GM23338 (cell line): Measurements from ENCODE around the gene PXYLP1. TPM values are rescaled to one million over a fixed set of nuclear protein-coding genes. Genes with fewer than 3 reads are reported as not detected.

Experiments used
- ATAC-seq: fragments of 200-7000 bp; cut with Tn5 transposase; 3 replicates; pipeline ENCODE4 v1.9.1; 2020
- DNase-seq: peaks from one replicate; pipeline ENCODE4 v3.0.0-alpha.2; 2015; ENCODE audit warnings: low spot score
- H2AFZ ChIP-seq: fragments of 200-600 bp; sonication (generic); 2 replicates; pipeline ENCODE4 v1.8.0; 2016; ENCODE audit warnings: antibody characterized with exemption, mild to moderate bottlenecking, moderate library complexity
- H3F3A ChIP-seq: fragments of 200-600 bp; sonication (generic); replicated peaks from 2 replicates; pipeline ENCODE4 v1.8.0; 2017; ENCODE audit warnings: antibody characterized with exemption, mixed run types, low read depth
- H3K27ac ChIP-seq: fragments of 200-600 bp; sonication (generic); 2 replicates; pipeline ENCODE4 v1.6.1; 2016; ENCODE audit warnings: low read depth
- H3K27me3 ChIP-seq: fragments of 200-600 bp; sonication (generic); 2 replicates; pipeline ENCODE4 v1.8.0; 2016; ENCODE audit warnings: mild to moderate bottlenecking, mixed run types, moderate library complexity; ENCODE audit not compliant: insufficient read depth
- H3K36me3 ChIP-seq: fragments of 200-600 bp; sonication (generic); 2 replicates; pipeline ENCODE4 v1.8.0; 2016; ENCODE audit warnings: mild to moderate bottlenecking; ENCODE audit not compliant: insufficient read depth
- H3K4me1 ChIP-seq: fragments of 200-600 bp; sonication (generic); 2 replicates; pipeline ENCODE4 v1.8.0; 2016; ENCODE audit warnings: mild to moderate bottlenecking, moderate library complexity; ENCODE audit not compliant: insufficient read depth
- H3K4me2 ChIP-seq: fragments of 200-600 bp; sonication (generic); 2 replicates; pipeline ENCODE4 v1.7.1; 2017; ENCODE audit warnings: mixed run types
- H3K4me3 ChIP-seq: fragments of 200-600 bp; sonication (generic); 2 replicates; pipeline ENCODE4 v1.6.1; 2016; ENCODE audit warnings: mixed run types
- H3K79me2 ChIP-seq: fragments of 200-600 bp; sonication (generic); replicated peaks from 2 replicates; pipeline ENCODE4 v1.8.0; 2017; ENCODE audit warnings: mild to moderate bottlenecking; ENCODE audit not compliant: insufficient read depth
- H3K9me2 ChIP-seq: fragments of 200-600 bp; sonication (generic); 2 replicates; pipeline ENCODE4 v1.8.0; 2017; ENCODE audit not compliant: insufficient read depth
- H4K20me1 ChIP-seq: fragments of 200-600 bp; sonication (generic); replicated peaks from 2 replicates; pipeline ENCODE4 v1.8.0; 2017; ENCODE audit warnings: mild to moderate bottlenecking; ENCODE audit not compliant: insufficient read depth
- H3K27ac Mint-ChIP-seq: 2 replicates; pipeline ENCODE4 v1.8.0; 2020; ENCODE audit warnings: inconsistent platforms, mild to moderate bottlenecking, moderate library complexity, mixed read lengths
- H3K27me3 Mint-ChIP-seq: 3 replicates; pipeline ENCODE4 v1.8.0; 2022; ENCODE audit warnings: low read depth, mild to moderate bottlenecking, moderate library complexity, mixed read lengths, inconsistent platforms; ENCODE audit not compliant: insufficient read depth, poor library complexity
- H3K36me3 Mint-ChIP-seq: 3 replicates; pipeline ENCODE4 v1.8.0; 2021; ENCODE audit warnings: low read depth, mild to moderate bottlenecking, inconsistent platforms, moderate library complexity, mixed read lengths
- H3K4me1 Mint-ChIP-seq: 3 replicates; pipeline ENCODE4 v1.8.0; 2020; ENCODE audit warnings: mild to moderate bottlenecking, inconsistent platforms, mixed read lengths
- H3K4me3 Mint-ChIP-seq: 3 replicates; pipeline ENCODE4 v1.8.0; 2021; ENCODE audit warnings: moderate library complexity, mild to moderate bottlenecking, inconsistent platforms, mixed read lengths
- H3K9me3 Mint-ChIP-seq: 3 replicates; pipeline ENCODE4 v1.8.0; 2020; ENCODE audit warnings: moderate library complexity, mild to moderate bottlenecking, inconsistent platforms, mixed read lengths
- CREB1 ChIP-seq: fragments of 250-450 bp; sonication (Bioruptor Pico); IDR thresholded peaks from 2 replicates; pipeline ENCODE4 v1.5.0; 2020; ENCODE audit warnings: low read depth, mild to moderate bottlenecking, moderate library complexity
- CTCF ChIP-seq, 2 experiments: fragments of 200-600 bp in 1 of 2; sonication (generic) in 1 of 2; conservative IDR thresholded peaks; 2 replicates each; pipeline versions ENCODE4 v1.5.1 to v1.6.1; 2016 to 2017; ENCODE audit warnings: antibody characterized with exemption in 2 of 2, low read depth in 2 of 2, mild to moderate bottlenecking in 2 of 2, moderate library complexity in 1 of 2
- EZH2 ChIP-seq: fragments of 200-600 bp; sonication (generic); IDR thresholded peaks from one replicate; pipeline ENCODE4 v1.8.0; 2017; ENCODE audit warnings: antibody characterized with exemption, mild to moderate bottlenecking, low read depth; ENCODE audit not compliant: unreplicated experiment
- EZH2phosphoT487 ChIP-seq: fragments of 200-600 bp; sonication (generic); IDR thresholded peaks from one replicate; pipeline ENCODE4 v1.8.1; 2018; ENCODE audit warnings: antibody characterized with exemption; ENCODE audit not compliant: unreplicated experiment
- JUNB ChIP-seq: IDR thresholded peaks from one replicate; pipeline ENCODE4 v1.6.1; 2016; ENCODE audit warnings: antibody characterized with exemption; ENCODE audit not compliant: unreplicated experiment
- POLR2AphosphoS5 ChIP-seq: IDR thresholded peaks from 2 replicates; pipeline ENCODE4 v1.6.1; 2016; ENCODE audit warnings: antibody characterized with exemption, low read depth
- STAT1 ChIP-seq: IDR thresholded peaks from one replicate; pipeline ENCODE4 v1.6.1; 2016; ENCODE audit warnings: antibody characterized with exemption; ENCODE audit not compliant: unreplicated experiment
- ZNF114 ChIP-seq: fragments of 250-450 bp; sonication (Bioruptor Pico); IDR thresholded peaks from 2 replicates; pipeline ENCODE4 v1.5.0; 2020; ENCODE audit warnings: mild to moderate bottlenecking, moderate library complexity
- ZNF331 ChIP-seq: fragments of 250-450 bp; sonication (Bioruptor Pico); IDR thresholded peaks from 2 replicates; pipeline ENCODE4 v1.5.0; 2020; ENCODE audit warnings: low read depth, mild to moderate bottlenecking, moderate library complexity
- polyA plus RNA-seq: library from polyadenylated mRNA; unstranded; fragments of >200 nt; fragmentation: Nextera tagmentation; extraction: Ambion mirVana; gene quantifications from 2 replicates; pipeline ENCODE4 v1.2.1, GENCODE V29; 2016
- total RNA-seq: library from RNA; depleted of rRNA; stranded (reverse); fragments of >200 nt; shearing (Covaris generic); gene quantifications from 2 replicates; pipeline ENCODE4 v1.2.3, GENCODE V29; 2014
- TF ChIP-seq, protein P1 (sequence below): IDR thresholded peaks from one replicate; pipeline ENCODE4 v1.6.1; 2018; ENCODE audit warnings: antibody characterized with exemption; ENCODE audit not compliant: unreplicated experiment

PXYLP1 gene
- total and polyA plus RNA-seq, 2 experiments from 2014 or later, result 8.9 to 20.1 TPM

DNA sequence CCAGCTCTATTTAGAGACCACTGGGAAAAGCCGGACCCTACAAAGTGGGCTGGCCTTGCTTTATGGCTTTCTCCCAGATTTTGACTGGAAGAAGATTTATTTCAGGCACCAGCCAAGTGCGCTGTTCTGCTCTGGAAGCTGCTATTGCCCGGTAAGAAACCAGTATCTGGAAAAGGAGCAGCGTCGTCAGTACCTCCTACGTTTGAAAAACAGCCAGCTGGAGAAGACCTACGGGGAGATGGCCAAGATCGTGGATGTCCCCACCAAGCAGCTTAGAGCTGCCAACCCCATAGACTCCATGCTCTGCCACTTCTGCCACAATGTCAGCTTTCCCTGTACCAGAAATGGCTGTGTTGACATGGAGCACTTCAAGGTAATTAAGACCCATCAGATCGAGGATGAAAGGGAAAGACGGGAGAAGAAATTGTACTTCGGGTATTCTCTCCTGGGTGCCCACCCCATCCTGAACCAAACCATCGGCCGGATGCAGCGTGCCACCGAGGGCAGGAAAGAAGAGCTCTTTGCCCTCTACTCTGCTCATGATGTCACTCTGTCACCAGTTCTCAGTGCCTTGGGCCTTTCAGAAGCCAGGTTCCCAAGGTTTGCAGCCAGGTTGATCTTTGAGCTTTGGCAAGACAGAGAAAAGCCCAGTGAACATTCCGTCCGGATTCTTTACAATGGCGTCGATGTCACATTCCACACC, 60.9 kb downstream of the PXYLP1 start:
- Mint-ChIP-seq H3K27ac (no peak overlapping the region), H3K4me3 (no peak overlapping the region), H3K27me3 (no peaks in the 10 kb centered on the region), H3K9me3 (peaks cover 2% of the 10 kb centered on the region; the same call in 1 of the 3 replicates), H3K36me3 (peaks cover 7% of the 10 kb centered on the region), H3K4me1 (no peaks in the 10 kb centered on the region)
- H3K36me3 ChIP-seq, result no peaks in the 10 kb centered on the region; the same call in 1 of the 2 replicates
- H3K4me1 ChIP-seq, result no peaks in the 10 kb centered on the region
- TF ChIP-seq JUNB (no peak), ZNF114 (no peak), STAT1 (no peak), CREB1 (no peak), POLR2AphosphoS5 (no peak), ZNF331 (CRISPR knock-in tag) (no peak), EZH2phosphoT487 (no peak), CTCF (conservative IDR thresholded peaks at IDR 0.05; ENCODE audit: low read depth in 2 of 2) (no peak)
- TF ChIP-seq, protein P1, sequence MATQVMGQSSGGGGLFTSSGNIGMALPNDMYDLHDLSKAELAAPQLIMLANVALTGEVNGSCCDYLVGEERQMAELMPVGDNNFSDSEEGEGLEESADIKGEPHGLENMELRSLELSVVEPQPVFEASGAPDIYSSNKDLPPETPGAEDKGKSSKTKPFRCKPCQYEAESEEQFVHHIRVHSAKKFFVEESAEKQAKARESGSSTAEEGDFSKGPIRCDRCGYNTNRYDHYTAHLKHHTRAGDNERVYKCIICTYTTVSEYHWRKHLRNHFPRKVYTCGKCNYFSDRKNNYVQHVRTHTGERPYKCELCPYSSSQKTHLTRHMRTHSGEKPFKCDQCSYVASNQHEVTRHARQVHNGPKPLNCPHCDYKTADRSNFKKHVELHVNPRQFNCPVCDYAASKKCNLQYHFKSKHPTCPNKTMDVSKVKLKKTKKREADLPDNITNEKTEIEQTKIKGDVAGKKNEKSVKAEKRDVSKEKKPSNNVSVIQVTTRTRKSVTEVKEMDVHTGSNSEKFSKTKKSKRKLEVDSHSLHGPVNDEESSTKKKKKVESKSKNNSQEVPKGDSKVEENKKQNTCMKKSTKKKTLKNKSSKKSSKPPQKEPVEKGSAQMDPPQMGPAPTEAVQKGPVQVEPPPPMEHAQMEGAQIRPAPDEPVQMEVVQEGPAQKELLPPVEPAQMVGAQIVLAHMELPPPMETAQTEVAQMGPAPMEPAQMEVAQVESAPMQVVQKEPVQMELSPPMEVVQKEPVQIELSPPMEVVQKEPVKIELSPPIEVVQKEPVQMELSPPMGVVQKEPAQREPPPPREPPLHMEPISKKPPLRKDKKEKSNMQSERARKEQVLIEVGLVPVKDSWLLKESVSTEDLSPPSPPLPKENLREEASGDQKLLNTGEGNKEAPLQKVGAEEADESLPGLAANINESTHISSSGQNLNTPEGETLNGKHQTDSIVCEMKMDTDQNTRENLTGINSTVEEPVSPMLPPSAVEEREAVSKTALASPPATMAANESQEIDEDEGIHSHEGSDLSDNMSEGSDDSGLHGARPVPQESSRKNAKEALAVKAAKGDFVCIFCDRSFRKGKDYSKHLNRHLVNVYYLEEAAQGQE, result no peak
- H3F3A ChIP-seq, result no peaks in the 10 kb centered on the region
- H3K27ac ChIP-seq, result no peak overlapping the region
- H4K20me1 ChIP-seq, result 0 out of 2 replicates have a peak, but pooled peaks cover 3% of the 10 kb centered on the region
- ATAC-seq (no peak), DNase-seq (no peak)
- no peaks in the 10 kb centered on the region for H3K27me3 ChIP-seq
- H3K4me3 ChIP-seq, result no peak overlapping the region
- H3K9me2 ChIP-seq, result no peaks in the 10 kb centered on the region
- H3K4me2 ChIP-seq, result no peak overlapping the region
- no peak overlapping the region for H2AFZ ChIP-seq
- H3K79me2 ChIP-seq, result no peaks in the 10 kb centered on the region

DNA sequence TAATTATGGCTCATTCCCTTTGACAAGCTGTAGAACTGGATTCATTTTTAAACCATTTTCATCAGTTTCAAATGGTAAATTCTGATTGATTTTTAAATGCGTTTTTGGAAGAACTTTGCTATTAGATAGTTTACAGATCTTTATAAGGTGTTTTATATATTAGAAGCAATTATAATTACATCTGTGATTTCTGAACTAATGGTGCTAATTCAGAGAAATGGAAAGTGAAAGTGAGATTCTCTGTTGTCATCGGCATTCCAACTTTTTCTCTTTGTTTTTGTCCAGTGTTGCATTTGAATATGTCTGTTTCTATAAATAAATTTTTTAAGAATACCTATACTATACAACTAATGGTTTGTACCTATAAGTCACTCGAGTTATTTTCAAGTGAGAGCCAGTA, 62.7 kb downstream of the PXYLP1 start:
- DNase-seq (no peak), ATAC-seq (no peak)
- no peaks in the 10 kb centered on the region for H3K4me1 Mint-ChIP-seq
- peaks cover 4% of the 10 kb centered on the region; the same call in 2 of the 3 replicates for H3K36me3 Mint-ChIP-seq
- Histone ChIP-seq H2AFZ (no peak overlapping the region), H3K27me3 (no peaks in the 10 kb centered on the region), H3K4me3 (no peak overlapping the region), H3K36me3 (no peaks in the 10 kb centered on the region), H3F3A (no peaks in the 10 kb centered on the region), H3K79me2 (no peaks in the 10 kb centered on the region), H3K4me2 (no peak overlapping the region), H3K9me2 (no peaks in the 10 kb centered on the region), H3K27ac (no peak overlapping the region), H3K4me1 (no peaks in the 10 kb centered on the region), H4K20me1 (no peaks in the 10 kb centered on the region)
- no peaks in the 10 kb centered on the region for H3K27me3 Mint-ChIP-seq
- no peak overlapping the region for H3K4me3 Mint-ChIP-seq
- H3K27ac Mint-ChIP-seq, result no peak overlapping the region
- H3K9me3 Mint-ChIP-seq, result peaks cover 2% of the 10 kb centered on the region; the same call in 1 of the 3 replicates
- TF ChIP-seq ZNF331 (CRISPR knock-in tag) (no peak), EZH2 (no peak), STAT1 (no peak), JUNB (no peak)
- TF ChIP-seq, protein P1, result no peak
